Muscle layer of colon (tissue), 2 donors: ENCODE results near the gene ADTRP.

Experiments used
- H3K27ac ChIP-seq: one replicate; pipeline ENCODE4 v1.7.0; 2013; ENCODE audit warnings: low read depth, mild to moderate bottlenecking, low read length, moderate library complexity
- H3K27me3 ChIP-seq, 2 donors: one replicate each; pipeline ENCODE4 v1.7.0; 2013; ENCODE audit warnings: low read length in 2 of 2, mild to moderate bottlenecking in 2 of 2; ENCODE audit not compliant: insufficient read depth in 2 of 2, control insufficient read depth in 1 of 2
- H3K36me3 ChIP-seq: one replicate; pipeline ENCODE4 v1.7.0; 2013; ENCODE audit warnings: mild to moderate bottlenecking, low read length; ENCODE audit not compliant: insufficient read depth
- H3K4me1 ChIP-seq: one replicate; pipeline ENCODE4 v1.7.0; 2013; ENCODE audit warnings: mild to moderate bottlenecking, low read length; ENCODE audit not compliant: insufficient read depth
- H3K4me3 ChIP-seq, 2 donors: one replicate each; pipeline ENCODE4 v1.7.0; 2013; ENCODE audit warnings: low read length in 2 of 2, low read depth in 1 of 2, mild to moderate bottlenecking in 1 of 2, moderate library complexity in 1 of 2
- H3K9ac ChIP-seq: one replicate; pipeline ENCODE4 v1.7.0; 2013; ENCODE audit warnings: low read length
- H3K9me3 ChIP-seq: one replicate; pipeline ENCODE4 v1.7.0; 2013; ENCODE audit warnings: mild to moderate bottlenecking, low read length
- donor health status: abdominal sarcoma.
- donor health status: Adenocarcinoma of cecum.

Gene ADTRP

GRCh38 chr6:11772109-11772825 is 6.3 kb downstream of the ADTRP start:
- H3K27me3 ChIP-seq = no peaks in the 10 kb centered on the region
- no peaks in the 10 kb centered on the region for H3K9me3 ChIP-seq
- H3K9ac ChIP-seq = no peak overlapping the region
- peaks cover 12% of the 10 kb centered on the region for H3K4me1 ChIP-seq
- H3K4me3 ChIP-seq = no peak overlapping the region
- H3K36me3 ChIP-seq = no peaks in the 10 kb centered on the region
- no peak overlapping the region for H3K27ac ChIP-seq

GRCh38 chr6:11771473-11772048 is 7.0 kb downstream of the ADTRP start:
- no peaks in the 10 kb centered on the region for H3K27me3 ChIP-seq
- H3K4me1 ChIP-seq = peaks cover 19% of the 10 kb centered on the region
- peak overlapping the region; percentile 63 for H3K27ac ChIP-seq
- H3K36me3 ChIP-seq = no peaks in the 10 kb centered on the region
- H3K9me3 ChIP-seq = no peaks in the 10 kb centered on the region
- no peak overlapping the region for H3K9ac ChIP-seq
- no peak overlapping the region for H3K4me3 ChIP-seq

GRCh38 chr6:11770546-11771466 is 7.8 kb downstream of the ADTRP start:
- Histone ChIP-seq H3K36me3 (no peaks in the 10 kb centered on the region), H3K27ac (peak overlapping the region; percentile 63), H3K4me1 (peaks cover 21% of the 10 kb centered on the region), H3K27me3 (no peaks in the 10 kb centered on the region), H3K9ac (no peak overlapping the region), H3K4me3 (no peak overlapping the region), H3K9me3 (no peaks in the 10 kb centered on the region)

- H3K27me3 ChIP-seq = no peaks in the 10 kb centered on the region
- peaks cover 21% of the 10 kb centered on the region for H3K4me1 ChIP-seq
- H3K9ac ChIP-seq = no peak overlapping the region
- H3K27ac ChIP-seq = peak overlapping the region; percentile 10
- no peak overlapping the region for H3K4me3 ChIP-seq
- H3K9me3 ChIP-seq = no peaks in the 10 kb centered on the region
- no peaks in the 10 kb centered on the region for H3K36me3 ChIP-seq
Observed at GRCh38 chr6:11769811-11770545, 8.6 kb downstream of the ADTRP start.

- no peaks in the 10 kb centered on the region for H3K27me3 ChIP-seq
- no peaks in the 10 kb centered on the region for H3K9me3 ChIP-seq
- peaks cover 23% of the 10 kb centered on the region for H3K4me1 ChIP-seq
- H3K36me3 ChIP-seq = no peaks in the 10 kb centered on the region
- H3K9ac ChIP-seq = no peak overlapping the region
- H3K27ac ChIP-seq = no peak overlapping the region
- no peak overlapping the region for H3K4me3 ChIP-seq
Observed at GRCh38 chr6:11769244-11769643, 9.4 kb downstream of the ADTRP start.

GRCh38 chr6:11767978-11768756 is 10.4 kb downstream of the ADTRP start:
- Histone ChIP-seq H3K4me1 (peaks cover 33% of the 10 kb centered on the region), H3K4me3 (no peak overlapping the region), H3K9me3 (no peaks in the 10 kb centered on the region), H3K36me3 (no peaks in the 10 kb centered on the region), H3K27me3 (no peaks in the 10 kb centered on the region), H3K27ac (no peak overlapping the region), H3K9ac (no peak overlapping the region)

- no peaks in the 10 kb centered on the region for H3K36me3 ChIP-seq
- no peak overlapping the region for H3K27ac ChIP-seq
- peaks cover 41% of the 10 kb centered on the region for H3K4me1 ChIP-seq
- H3K9me3 ChIP-seq = no peaks in the 10 kb centered on the region
- H3K27me3 ChIP-seq = no peaks in the 10 kb centered on the region
- no peak overlapping the region for H3K4me3 ChIP-seq
- no peak overlapping the region for H3K9ac ChIP-seq
Observed at GRCh38 chr6:11767458-11767857, 11.1 kb downstream of the ADTRP start.

- H3K36me3 ChIP-seq = no peaks in the 10 kb centered on the region
- no peak overlapping the region for H3K27ac ChIP-seq
- H3K9ac ChIP-seq = no peak overlapping the region
- H3K4me3 ChIP-seq = no peak overlapping the region
- H3K9me3 ChIP-seq = no peaks in the 10 kb centered on the region
- H3K27me3 ChIP-seq = no peaks in the 10 kb centered on the region
- peaks cover 41% of the 10 kb centered on the region for H3K4me1 ChIP-seq
Observed at GRCh38 chr6:11766589-11767450, 11.8 kb downstream of the ADTRP start.

- H3K27ac ChIP-seq = no peak overlapping the region
- no peaks in the 10 kb centered on the region for H3K27me3 ChIP-seq
- peaks cover 41% of the 10 kb centered on the region for H3K4me1 ChIP-seq
- H3K36me3 ChIP-seq = no peaks in the 10 kb centered on the region
- no peak overlapping the region for H3K4me3 ChIP-seq
- H3K9me3 ChIP-seq = no peaks in the 10 kb centered on the region
- no peak overlapping the region for H3K9ac ChIP-seq
Observed at GRCh38 chr6:11766043-11766442, 12.6 kb downstream of the ADTRP start.

- Histone ChIP-seq H3K27ac (peak overlapping the region; percentile 7), H3K27me3 (no peaks in the 10 kb centered on the region)
Observed at GRCh38 chr6:11764250-11764604, 14.4 kb downstream of the ADTRP start.

More at GRCh38 chr6:11764250-11764604, 14.4 kb downstream of the ADTRP start:
- no peaks in the 10 kb centered on the region for H3K9me3 ChIP-seq
- no peak overlapping the region for H3K9ac ChIP-seq
- no peak overlapping the region for H3K4me3 ChIP-seq
- peaks cover 32% of the 10 kb centered on the region for H3K4me1 ChIP-seq
- no peaks in the 10 kb centered on the region for H3K36me3 ChIP-seq
